Measurements from ENCODE around the gene LSM2. TPM values are rescaled to one million over a fixed set of nuclear protein-coding genes. Genes with fewer than 3 reads are reported as not detected.
A peak's percentile ranks its signal among the peaks of the same experiment; 100 is the strongest.
"Not testable (repeated sequence)": the region's sequence is repeated elsewhere in the genome, so short reads cannot be mapped to it uniquely, and the experiment has no call there.

LSM2 gene
- polyA plus RNA-seq, 1 experiment: 34.2 TPM

DNA sequence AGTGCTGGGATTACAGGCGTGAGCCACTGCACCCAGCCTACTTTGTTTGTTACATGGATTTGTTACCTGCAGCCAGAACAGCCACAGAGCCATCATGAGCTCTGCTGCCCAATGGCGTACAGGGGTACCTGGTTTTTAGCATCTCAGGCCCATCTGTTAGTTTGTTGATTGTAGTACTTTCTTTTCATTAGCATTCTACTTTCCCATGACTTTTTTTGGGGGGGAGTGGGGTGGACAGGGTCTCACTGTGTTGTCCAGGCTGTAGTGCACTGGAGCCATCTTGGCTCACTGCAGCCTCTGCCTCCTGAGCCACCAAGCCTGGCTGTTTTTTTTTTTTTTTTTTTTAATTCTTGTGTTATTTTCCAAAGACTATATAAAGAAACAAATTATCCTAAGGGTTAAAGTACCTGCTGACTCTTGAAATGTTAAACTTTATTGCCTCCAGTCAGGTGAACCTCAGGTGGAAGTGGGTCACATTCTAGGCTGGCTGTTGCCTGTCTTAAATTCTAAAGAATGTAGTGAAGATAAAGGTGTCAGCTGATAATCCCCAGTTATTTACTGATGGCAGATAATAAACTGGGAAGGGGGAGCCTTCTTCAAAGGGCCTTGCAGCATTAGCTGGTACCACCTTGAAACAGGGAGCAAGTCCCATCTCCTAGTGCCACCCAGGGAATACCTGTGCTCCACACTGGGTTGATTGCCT lies 40.7 kb upstream of the LSM2 start:
- ChIA-PET POLR2A (interaction anchor here (0.7 kb wide), 1 partner anchor 16 kb away, joined by 4 read pairs; no protein-coding TSS in a partner anchor), CTCF (interaction anchor here (0.7 kb wide), 1 partner anchor 179 kb away, joined by 17 read pairs; no protein-coding TSS in a partner anchor)
- H3K9me3 ChIP-seq (ENCODE audit: control insufficient read depth, insufficient read depth, low read length): peaks cover 4% of the 10 kb centered on the region; the same call in 1 of the 2 replicates
- no peak for DNase-seq (ENCODE audit: low read depth, low spot score)
- no peak overlapping the region for H3K27ac ChIP-seq (ENCODE audit: low read depth, low read length)
- H3K27me3 ChIP-seq (ENCODE audit: control insufficient read depth, insufficient read depth, low read length): no peaks in the 10 kb centered on the region
- TF ChIP-seq, protein P1, sequence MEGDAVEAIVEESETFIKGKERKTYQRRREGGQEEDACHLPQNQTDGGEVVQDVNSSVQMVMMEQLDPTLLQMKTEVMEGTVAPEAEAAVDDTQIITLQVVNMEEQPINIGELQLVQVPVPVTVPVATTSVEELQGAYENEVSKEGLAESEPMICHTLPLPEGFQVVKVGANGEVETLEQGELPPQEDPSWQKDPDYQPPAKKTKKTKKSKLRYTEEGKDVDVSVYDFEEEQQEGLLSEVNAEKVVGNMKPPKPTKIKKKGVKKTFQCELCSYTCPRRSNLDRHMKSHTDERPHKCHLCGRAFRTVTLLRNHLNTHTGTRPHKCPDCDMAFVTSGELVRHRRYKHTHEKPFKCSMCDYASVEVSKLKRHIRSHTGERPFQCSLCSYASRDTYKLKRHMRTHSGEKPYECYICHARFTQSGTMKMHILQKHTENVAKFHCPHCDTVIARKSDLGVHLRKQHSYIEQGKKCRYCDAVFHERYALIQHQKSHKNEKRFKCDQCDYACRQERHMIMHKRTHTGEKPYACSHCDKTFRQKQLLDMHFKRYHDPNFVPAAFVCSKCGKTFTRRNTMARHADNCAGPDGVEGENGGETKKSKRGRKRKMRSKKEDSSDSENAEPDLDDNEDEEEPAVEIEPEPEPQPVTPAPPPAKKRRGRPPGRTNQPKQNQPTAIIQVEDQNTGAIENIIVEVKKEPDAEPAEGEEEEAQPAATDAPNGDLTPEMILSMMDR (IDR thresholded peaks at IDR 0.05; ENCODE audit: low read depth, low read length): no peak
- H3K4me3 ChIP-seq (ENCODE audit: low read depth, low read length): no peak overlapping the region

DNA sequence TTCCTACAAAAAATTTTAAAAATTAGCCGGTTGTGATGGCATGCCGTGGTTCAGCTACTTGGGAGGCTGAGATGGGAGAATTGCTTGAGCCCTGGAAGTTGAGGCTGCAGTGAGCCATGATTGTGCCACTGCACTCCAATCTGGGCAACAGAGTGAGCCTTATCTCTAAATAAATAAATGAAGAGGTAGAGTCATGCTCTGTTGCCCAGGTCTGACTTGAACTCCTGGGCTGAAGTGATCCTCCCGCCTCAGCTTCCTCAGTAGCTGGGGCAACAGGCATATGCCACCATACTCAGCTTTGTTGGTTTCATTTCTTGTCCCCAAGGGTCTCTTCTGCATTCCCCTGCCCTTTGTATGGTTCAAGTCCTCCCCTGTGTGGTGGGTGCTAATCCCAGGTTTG lies 37.7 kb upstream of the LSM2 start:
- H3K9me3 ChIP-seq (ENCODE audit: control insufficient read depth, insufficient read depth, low read length): no peaks in the 10 kb centered on the region; the same call in 1 of the 2 replicates
- no peak overlapping the region for H3K27ac ChIP-seq (ENCODE audit: low read depth, low read length)
- no peaks in the 10 kb centered on the region for H3K27me3 ChIP-seq (ENCODE audit: control insufficient read depth, insufficient read depth, low read length)
- ChIA-PET POLR2A (interaction anchor here (0.7 to 1.2 kb wide), 4 partner anchors 9 to 17 kb away, joined by 3 read pairs; partner anchors contain the start of gene HSPA1B), CTCF (no interaction called here)
- H3K4me3 ChIP-seq (ENCODE audit: low read depth, low read length): no peak overlapping the region
- TF ChIP-seq, protein P1 (IDR thresholded peaks at IDR 0.05; ENCODE audit: low read depth, low read length): no peak
- DNase-seq (ENCODE audit: low read depth, low spot score): no peak

DNA sequence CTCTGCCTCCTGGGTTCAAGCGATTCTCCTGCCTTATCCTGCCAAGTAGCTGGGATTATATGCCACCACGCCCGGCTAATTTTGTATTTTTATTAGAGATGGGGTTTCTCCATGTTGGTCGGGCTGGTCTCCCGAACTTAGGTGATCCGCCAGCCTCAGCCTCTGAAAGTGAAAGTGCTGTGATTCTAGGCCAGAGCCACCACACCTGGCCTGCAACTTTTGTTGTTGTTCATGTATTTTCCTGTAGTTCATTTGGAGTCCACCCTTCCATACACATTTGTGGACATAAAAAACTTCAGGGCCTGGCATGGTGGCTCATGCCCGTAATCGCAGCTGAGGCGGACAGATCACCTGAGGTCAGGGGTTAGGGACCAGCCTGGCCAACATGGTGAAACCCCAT lies 35.3 kb upstream of the LSM2 start:
- Histone ChIP-seq H3K4me3 (ENCODE audit: low read depth, low read length) (no peak overlapping the region), H3K27me3 (ENCODE audit: control insufficient read depth, insufficient read depth, low read length) (no peaks in the 10 kb centered on the region), H3K27ac (ENCODE audit: low read depth, low read length) (no peak overlapping the region), H3K9me3 (ENCODE audit: control insufficient read depth, insufficient read depth, low read length) (no peaks in the 10 kb centered on the region; the same call in 1 of the 2 replicates)
- TF ChIP-seq, protein P1 (IDR thresholded peaks at IDR 0.05; ENCODE audit: low read depth, low read length): no peak
- CTCF ChIA-PET: no interaction called here
- DNase-seq (ENCODE audit: low read depth, low spot score): no peak
- POLR2A ChIA-PET: no interaction called here

DNA sequence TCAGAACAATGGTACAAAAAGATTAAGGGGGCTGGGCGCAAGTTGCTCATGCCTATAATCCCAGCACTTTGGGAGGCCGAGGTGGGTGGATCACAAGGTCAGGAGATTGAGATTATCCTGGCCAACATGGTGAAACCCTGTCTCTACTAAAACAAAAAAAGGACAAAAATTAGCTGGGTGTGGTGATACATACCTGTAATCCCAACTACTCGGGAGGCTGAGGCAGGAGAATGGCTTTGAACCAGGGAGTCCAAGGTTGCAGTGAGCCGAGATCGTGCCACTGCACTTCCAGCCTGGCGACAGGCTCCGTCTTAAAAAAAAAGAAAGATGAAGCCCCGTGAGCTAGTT lies 33.0 kb upstream of the LSM2 start:
- not testable (repeated sequence) for H3K27ac ChIP-seq (ENCODE audit: low read depth, low read length); H3K9me3 ChIP-seq (ENCODE audit: control insufficient read depth, insufficient read depth, low read length); H3K4me3 ChIP-seq (ENCODE audit: low read depth, low read length); DNase-seq (ENCODE audit: low read depth, low spot score); H3K27me3 ChIP-seq (ENCODE audit: control insufficient read depth, insufficient read depth, low read length)
- POLR2A ChIA-PET: interaction anchor here (0.7 to 1.6 kb wide), 2 partner anchors 44 to 1208 kb away, joined by 4 read pairs; no protein-coding TSS in a partner anchor
- CTCF ChIA-PET: interaction anchor here (0.8 to 1.6 kb wide), 2 partner anchors 10 to 48 kb away, joined by 3 to 5 read pairs; no protein-coding TSS in a partner anchor

DNA sequence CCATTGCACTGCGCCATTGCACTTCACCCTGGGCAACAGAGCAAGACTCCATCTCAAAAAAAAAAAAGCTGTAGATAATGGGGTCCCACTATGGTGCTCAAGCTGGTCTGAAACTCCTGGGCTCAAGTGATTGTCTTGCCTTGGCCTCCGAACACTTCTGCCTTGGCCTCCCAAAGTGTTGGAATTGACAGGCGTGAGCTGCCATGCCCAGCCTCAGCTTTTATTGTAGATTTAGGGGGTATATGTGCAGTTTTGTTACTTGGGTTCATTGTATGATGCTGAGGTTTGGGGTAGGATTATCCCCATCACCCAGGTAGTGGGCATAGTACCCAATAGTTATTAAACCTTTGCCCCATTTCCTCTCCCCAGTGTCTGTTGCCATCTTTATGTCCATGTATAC lies 32.2 kb upstream of the LSM2 start:
- DNase-seq (ENCODE audit: low read depth, low spot score): no peak

DNA sequence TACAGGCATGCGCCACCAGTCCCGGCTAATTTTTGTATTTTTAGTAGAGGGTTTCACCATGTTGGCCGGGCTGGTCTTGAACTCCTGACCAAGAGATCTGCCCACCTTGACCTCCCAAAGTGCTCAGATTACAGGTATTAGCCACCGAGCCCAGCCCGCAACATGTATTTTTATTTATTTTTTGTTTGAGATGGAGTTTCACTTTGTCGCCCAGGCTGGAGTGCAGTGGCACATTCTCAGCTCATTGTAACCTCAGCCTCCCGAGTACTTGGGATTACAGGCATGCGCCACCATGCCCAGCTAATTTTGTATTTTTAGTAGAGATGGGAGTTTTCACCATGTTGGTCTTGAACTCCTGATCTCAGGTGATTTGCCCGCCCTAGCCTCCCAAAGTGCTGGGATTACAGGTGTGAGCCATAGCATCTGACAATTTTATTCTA lies 31.4 kb upstream of the LSM2 start:
- DNase-seq (ENCODE audit: low read depth, low spot score); POLR2A ChIA-PET; CTCF ChIA-PET; H3K27me3 ChIP-seq (ENCODE audit: control insufficient read depth, insufficient read depth, low read length); H3K9me3 ChIP-seq (ENCODE audit: control insufficient read depth, insufficient read depth, low read length); H3K27ac ChIP-seq (ENCODE audit: low read depth, low read length): not testable (repeated sequence)
- H3K4me3 ChIP-seq (ENCODE audit: low read depth, low read length): peak overlapping the region; percentile 92

More for the DNA sequence above, 32.2 kb upstream of the LSM2 start:
- Histone ChIP-seq H3K27me3 (ENCODE audit: control insufficient read depth, insufficient read depth, low read length) (no peaks in the 10 kb centered on the region), H3K4me3 (ENCODE audit: low read depth, low read length) (no peak overlapping the region), H3K27ac (ENCODE audit: low read depth, low read length) (no peak overlapping the region), H3K9me3 (ENCODE audit: control insufficient read depth, insufficient read depth, low read length) (no peaks in the 10 kb centered on the region; the same call in 1 of the 2 replicates)
- CTCF ChIA-PET: interaction anchor here (1.6 kb wide), 1 partner anchor 48 kb away, joined by 5 read pairs; no protein-coding TSS in a partner anchor
- TF ChIP-seq, protein P1 (IDR thresholded peaks at IDR 0.05; ENCODE audit: low read depth, low read length): no peak
- POLR2A ChIA-PET: interaction anchor here (1.6 kb wide), 1 partner anchor 43 kb away, joined by 4 read pairs; no protein-coding TSS in a partner anchor
